Measurements from ENCODE around the gene TNIP1. TPM values are rescaled to one million over a fixed set of nuclear protein-coding genes. Genes with fewer than 3 reads are reported as not detected.

The TNIP1 gene
- polyA plus RNA-seq, 1 of the 3 experiments (the other 2 are of a cell fraction) = 46.2 TPM

DNA sequence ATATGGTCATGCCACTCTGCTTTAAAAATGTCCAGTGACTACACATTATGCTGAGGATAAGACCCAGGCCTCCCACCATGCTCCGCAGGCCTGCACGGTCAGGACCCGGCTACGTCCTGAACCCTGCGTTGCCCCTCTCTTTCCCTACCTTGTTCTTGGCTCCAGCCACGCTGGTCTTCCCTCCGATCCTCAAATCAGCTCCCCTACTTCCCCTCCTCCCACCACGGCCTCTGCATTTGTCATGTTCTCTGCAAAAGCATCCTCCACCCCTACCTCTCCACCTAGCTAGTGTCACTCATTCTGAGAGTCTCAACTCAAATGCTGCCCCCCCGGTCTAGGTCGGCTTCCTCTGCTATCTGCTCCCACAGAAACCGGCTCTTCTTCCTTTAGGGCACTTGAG is 49.3 kb downstream of the TNIP1 start:
- peaks cover 23 to 68% of the 10 kb centered on the region in 2 experiments for H3K36me3 ChIP-seq (replicated peaks in 1 of 2; ENCODE audit: control insufficient read depth in 1 of 2, insufficient read depth in 2 of 2, low read length in 1 of 2)
- no peak overlapping the region for H3K9ac ChIP-seq

DNA sequence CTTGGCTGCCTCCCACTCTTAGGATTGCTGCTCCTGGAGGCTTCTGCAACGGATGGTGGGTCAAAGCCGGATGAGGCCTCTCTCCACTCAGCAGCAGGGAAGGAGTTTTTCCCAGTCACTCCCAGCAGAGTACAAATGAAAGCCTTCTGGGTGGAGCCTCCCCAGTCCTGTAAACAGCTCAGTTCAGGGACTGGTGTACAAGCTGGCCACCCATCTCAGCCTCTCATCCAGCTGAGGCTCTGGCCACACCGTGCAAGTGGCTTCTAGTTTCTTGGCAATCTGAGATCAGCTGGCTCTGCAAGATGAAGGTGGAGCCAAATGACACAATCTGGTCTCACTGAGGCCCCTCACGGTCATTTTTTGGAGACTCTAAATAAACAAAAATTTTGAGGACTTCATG is 50.5 kb downstream of the TNIP1 start:
- TF ChIP-seq, protein P1, sequence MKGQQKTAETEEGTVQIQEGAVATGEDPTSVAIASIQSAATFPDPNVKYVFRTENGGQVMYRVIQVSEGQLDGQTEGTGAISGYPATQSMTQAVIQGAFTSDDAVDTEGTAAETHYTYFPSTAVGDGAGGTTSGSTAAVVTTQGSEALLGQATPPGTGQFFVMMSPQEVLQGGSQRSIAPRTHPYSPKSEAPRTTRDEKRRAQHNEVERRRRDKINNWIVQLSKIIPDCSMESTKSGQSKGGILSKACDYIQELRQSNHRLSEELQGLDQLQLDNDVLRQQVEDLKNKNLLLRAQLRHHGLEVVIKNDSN (IDR thresholded peaks at IDR 0.05; ENCODE audit: borderline replicate concordance, low read depth) = no peak
- TF ChIP-seq RAD21 (IDR thresholded peaks at IDR 0.05; ENCODE audit: low read length) (no peak), RFX5 (IDR thresholded peaks at IDR 0.05; ENCODE audit: low read length) (no peak), CHD2 (IDR thresholded peaks at IDR 0.05; ENCODE audit: low read length, partially characterized antibody) (no peak), NRF1 (IDR thresholded peaks at IDR 0.05; ENCODE audit: low read depth, low read length) (no peak)
- TF ChIP-seq, protein P2, sequence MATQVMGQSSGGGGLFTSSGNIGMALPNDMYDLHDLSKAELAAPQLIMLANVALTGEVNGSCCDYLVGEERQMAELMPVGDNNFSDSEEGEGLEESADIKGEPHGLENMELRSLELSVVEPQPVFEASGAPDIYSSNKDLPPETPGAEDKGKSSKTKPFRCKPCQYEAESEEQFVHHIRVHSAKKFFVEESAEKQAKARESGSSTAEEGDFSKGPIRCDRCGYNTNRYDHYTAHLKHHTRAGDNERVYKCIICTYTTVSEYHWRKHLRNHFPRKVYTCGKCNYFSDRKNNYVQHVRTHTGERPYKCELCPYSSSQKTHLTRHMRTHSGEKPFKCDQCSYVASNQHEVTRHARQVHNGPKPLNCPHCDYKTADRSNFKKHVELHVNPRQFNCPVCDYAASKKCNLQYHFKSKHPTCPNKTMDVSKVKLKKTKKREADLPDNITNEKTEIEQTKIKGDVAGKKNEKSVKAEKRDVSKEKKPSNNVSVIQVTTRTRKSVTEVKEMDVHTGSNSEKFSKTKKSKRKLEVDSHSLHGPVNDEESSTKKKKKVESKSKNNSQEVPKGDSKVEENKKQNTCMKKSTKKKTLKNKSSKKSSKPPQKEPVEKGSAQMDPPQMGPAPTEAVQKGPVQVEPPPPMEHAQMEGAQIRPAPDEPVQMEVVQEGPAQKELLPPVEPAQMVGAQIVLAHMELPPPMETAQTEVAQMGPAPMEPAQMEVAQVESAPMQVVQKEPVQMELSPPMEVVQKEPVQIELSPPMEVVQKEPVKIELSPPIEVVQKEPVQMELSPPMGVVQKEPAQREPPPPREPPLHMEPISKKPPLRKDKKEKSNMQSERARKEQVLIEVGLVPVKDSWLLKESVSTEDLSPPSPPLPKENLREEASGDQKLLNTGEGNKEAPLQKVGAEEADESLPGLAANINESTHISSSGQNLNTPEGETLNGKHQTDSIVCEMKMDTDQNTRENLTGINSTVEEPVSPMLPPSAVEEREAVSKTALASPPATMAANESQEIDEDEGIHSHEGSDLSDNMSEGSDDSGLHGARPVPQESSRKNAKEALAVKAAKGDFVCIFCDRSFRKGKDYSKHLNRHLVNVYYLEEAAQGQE (IDR thresholded peaks at IDR 0.05; ENCODE audit: low read depth, low read length) = no peak
- H2AFZ ChIP-seq (ENCODE audit: low read depth) = no peak overlapping the region
- H3F3A ChIP-seq (replicated peaks; ENCODE audit: insufficient read depth) = no peaks in the 10 kb centered on the region
- no peaks in the 10 kb centered on the region for H4K20me1 ChIP-seq (ENCODE audit: insufficient read depth)
- no peaks in the 10 kb centered on the region for H3K27me3 ChIP-seq (ENCODE audit: insufficient read depth)
- CTCF ChIA-PET = interaction anchor here (1.6 to 3.1 kb wide), 3 partner anchors 19 to 85 kb away, joined by 3 to 20 read pairs (median 7); no protein-coding TSS in a partner anchor
- peaks cover 22 to 57% of the 10 kb centered on the region in 2 experiments for H3K36me3 ChIP-seq (replicated peaks in 1 of 2; ENCODE audit: control insufficient read depth in 1 of 2, insufficient read depth in 2 of 2, low read length in 1 of 2)
- no peaks in the 10 kb centered on the region for H3K4me1 ChIP-seq (ENCODE audit: control insufficient read depth in 1 of 2, insufficient read depth in 2 of 2, low read depth in 1 of 2, low read length in 1 of 2)
- H3K27ac ChIP-seq (ENCODE audit: low read depth in 2 of 2, low read length in 1 of 2) = no peak overlapping the region
- no peaks in the 10 kb centered on the region for H3K9me3 ChIP-seq
- no peak overlapping the region for H3K4me2 ChIP-seq
- WGBS (ENCODE audit: low lambda C conversion rate) = 96% methylated on average over 2 of the region's 4 CpGs
- POLR2A ChIA-PET = no interaction called here
- no peak overlapping the region for H3K9ac ChIP-seq
- DNase-seq = no peak
- H3K79me2 ChIP-seq (ENCODE audit: insufficient read depth) = no peaks in the 10 kb centered on the region
- no peaks in the 10 kb centered on the region for H3K9me2 ChIP-seq
- no peak overlapping the region for H3K4me3 ChIP-seq (ENCODE audit: low read depth in 2 of 2, low read length in 1 of 2)

More for the DNA sequence above, 49.3 kb downstream of the TNIP1 start:
- no peak overlapping the region for H2AFZ ChIP-seq (ENCODE audit: low read depth)
- WGBS (ENCODE audit: low lambda C conversion rate) = 92% methylated on average over 11 of the region's 11 CpGs
- H3K4me1 ChIP-seq (ENCODE audit: control insufficient read depth in 1 of 2, insufficient read depth in 2 of 2, low read depth in 1 of 2, low read length in 1 of 2) = no peaks in the 10 kb centered on the region
- no peaks in the 10 kb centered on the region for H3K9me3 ChIP-seq
- no peaks in the 10 kb centered on the region for H3K79me2 ChIP-seq (ENCODE audit: insufficient read depth)
- TF ChIP-seq SMC3 (IDR thresholded peaks at IDR 0.05; ENCODE audit: low read depth, low read length) (no peak), POLR2AphosphoS5 (IDR thresholded peaks at IDR 0.05; ENCODE audit: low read depth, low read length) (no peak), RCOR1 (IDR thresholded peaks at IDR 0.05; ENCODE audit: low read length) (no peak)
- TF ChIP-seq, protein P3, sequence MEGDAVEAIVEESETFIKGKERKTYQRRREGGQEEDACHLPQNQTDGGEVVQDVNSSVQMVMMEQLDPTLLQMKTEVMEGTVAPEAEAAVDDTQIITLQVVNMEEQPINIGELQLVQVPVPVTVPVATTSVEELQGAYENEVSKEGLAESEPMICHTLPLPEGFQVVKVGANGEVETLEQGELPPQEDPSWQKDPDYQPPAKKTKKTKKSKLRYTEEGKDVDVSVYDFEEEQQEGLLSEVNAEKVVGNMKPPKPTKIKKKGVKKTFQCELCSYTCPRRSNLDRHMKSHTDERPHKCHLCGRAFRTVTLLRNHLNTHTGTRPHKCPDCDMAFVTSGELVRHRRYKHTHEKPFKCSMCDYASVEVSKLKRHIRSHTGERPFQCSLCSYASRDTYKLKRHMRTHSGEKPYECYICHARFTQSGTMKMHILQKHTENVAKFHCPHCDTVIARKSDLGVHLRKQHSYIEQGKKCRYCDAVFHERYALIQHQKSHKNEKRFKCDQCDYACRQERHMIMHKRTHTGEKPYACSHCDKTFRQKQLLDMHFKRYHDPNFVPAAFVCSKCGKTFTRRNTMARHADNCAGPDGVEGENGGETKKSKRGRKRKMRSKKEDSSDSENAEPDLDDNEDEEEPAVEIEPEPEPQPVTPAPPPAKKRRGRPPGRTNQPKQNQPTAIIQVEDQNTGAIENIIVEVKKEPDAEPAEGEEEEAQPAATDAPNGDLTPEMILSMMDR (IDR thresholded peaks at IDR 0.05) = no peak
- H3F3A ChIP-seq (replicated peaks; ENCODE audit: insufficient read depth) = no peaks in the 10 kb centered on the region
- no peaks in the 10 kb centered on the region for H3K27me3 ChIP-seq (ENCODE audit: insufficient read depth)
- DNase-seq = no peak
- H3K27ac ChIP-seq (ENCODE audit: low read depth in 2 of 2, low read length in 1 of 2) = no peak overlapping the region
- ChIA-PET CTCF (interaction anchor here (1.6 to 3.1 kb wide), 3 partner anchors 17 to 84 kb away, joined by 3 to 20 read pairs (median 7); no protein-coding TSS in a partner anchor), POLR2A (no interaction called here)
- no peaks in the 10 kb centered on the region for H4K20me1 ChIP-seq (ENCODE audit: insufficient read depth)
- H3K4me2 ChIP-seq = no peak overlapping the region
- H3K9me2 ChIP-seq = no peaks in the 10 kb centered on the region
- H3K4me3 ChIP-seq (ENCODE audit: low read depth in 2 of 2, low read length in 1 of 2) = no peak overlapping the region

All from SK-N-SH (cell line).